Raji (cell line): Measurements from ENCODE around the gene WDFY3.

ENCODE experiments used
- POLR2A ChIP-seq: IDR thresholded peaks from 2 replicates; pipeline ENCODE4 v1.6.1; 2011; ENCODE audit warnings: low read depth, low read length, control low read depth; ENCODE audit not compliant: insufficient read depth

WDFY3 gene

DNA sequence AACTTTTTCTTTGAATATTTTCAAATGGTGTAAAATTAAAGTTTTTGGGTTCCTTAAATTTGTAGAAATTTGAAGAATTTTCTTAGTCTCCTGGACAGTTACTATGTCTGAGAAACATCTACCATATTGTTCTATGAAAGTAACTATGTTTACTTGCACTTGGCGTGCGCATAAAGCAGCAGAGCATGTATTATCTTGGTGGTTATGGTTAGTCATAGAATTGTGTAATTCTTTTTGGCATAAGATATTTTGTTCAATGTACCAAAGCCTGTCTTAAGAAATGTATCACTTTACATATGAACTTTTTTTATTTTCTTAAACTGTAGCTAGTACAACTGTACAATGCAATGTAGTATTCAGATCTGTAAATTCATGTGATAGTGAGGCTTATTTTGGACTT, 334.4 kb downstream of the WDFY3 start:
- TF ChIP-seq POLR2A, result no peak

GRCh38 chr4:84631573-84631972, 334.9 kb downstream of the WDFY3 start:
- no peak for TF ChIP-seq POLR2A

DNA sequence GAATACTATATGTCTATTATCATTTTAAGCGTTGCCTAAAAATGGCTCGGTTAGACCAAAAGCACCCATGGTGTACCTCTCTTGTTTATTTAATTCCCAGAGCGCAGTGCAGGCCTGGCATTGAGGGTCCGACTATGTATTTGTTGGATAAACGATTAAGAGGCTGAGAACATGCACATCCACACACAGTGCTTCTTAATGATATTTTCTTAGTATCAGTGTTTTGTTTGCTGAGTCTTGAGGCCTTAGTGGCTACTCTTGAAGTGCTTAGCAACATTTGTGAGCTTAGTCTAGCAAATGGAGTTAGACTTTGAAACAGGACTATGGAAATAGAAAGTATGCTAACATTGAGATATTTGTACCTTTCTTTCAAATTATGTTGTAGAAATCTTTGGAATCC, 339.8 kb downstream of the WDFY3 start:
- no peak for TF ChIP-seq POLR2A

DNA sequence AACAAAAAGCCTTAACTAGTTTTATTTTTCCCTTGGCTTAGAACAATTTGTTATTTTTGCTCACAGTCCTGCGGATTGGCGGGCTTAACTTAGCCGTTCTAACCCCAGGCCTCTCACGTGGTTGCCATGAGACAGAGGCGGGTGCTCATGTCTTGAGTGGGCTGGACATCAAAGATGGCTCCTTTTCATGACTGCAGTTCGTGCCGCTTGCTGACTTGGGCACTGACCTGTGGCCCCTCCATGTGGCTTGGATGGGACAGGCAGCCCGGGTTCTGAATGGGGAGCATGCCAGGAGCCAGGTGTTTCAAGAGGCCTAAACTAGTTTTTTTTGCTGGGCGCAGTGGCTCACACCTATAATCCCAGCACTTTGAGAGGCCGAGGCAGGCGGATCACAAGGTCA, 342.8 kb downstream of the WDFY3 start:
- TF ChIP-seq POLR2A, result no peak

- no peak for TF ChIP-seq POLR2A
Observed at GRCh38 chr4:84622959-84623358, 343.5 kb downstream of the WDFY3 start.
